C4-2B (cell line): Measurements from ENCODE around the gene CALD1.

Experiments
- CTCF ChIP-seq: fragments of 450-650 bp; conservative IDR thresholded peaks from 2 replicates; pipeline ENCODE4 v1.5.1; 2017; ENCODE audit warnings: mild to moderate bottlenecking
- ZFX ChIP-seq: fragments of 450-650 bp; IDR thresholded peaks from 2 replicates; pipeline ENCODE4 v1.6.1; 2017

DNA sequence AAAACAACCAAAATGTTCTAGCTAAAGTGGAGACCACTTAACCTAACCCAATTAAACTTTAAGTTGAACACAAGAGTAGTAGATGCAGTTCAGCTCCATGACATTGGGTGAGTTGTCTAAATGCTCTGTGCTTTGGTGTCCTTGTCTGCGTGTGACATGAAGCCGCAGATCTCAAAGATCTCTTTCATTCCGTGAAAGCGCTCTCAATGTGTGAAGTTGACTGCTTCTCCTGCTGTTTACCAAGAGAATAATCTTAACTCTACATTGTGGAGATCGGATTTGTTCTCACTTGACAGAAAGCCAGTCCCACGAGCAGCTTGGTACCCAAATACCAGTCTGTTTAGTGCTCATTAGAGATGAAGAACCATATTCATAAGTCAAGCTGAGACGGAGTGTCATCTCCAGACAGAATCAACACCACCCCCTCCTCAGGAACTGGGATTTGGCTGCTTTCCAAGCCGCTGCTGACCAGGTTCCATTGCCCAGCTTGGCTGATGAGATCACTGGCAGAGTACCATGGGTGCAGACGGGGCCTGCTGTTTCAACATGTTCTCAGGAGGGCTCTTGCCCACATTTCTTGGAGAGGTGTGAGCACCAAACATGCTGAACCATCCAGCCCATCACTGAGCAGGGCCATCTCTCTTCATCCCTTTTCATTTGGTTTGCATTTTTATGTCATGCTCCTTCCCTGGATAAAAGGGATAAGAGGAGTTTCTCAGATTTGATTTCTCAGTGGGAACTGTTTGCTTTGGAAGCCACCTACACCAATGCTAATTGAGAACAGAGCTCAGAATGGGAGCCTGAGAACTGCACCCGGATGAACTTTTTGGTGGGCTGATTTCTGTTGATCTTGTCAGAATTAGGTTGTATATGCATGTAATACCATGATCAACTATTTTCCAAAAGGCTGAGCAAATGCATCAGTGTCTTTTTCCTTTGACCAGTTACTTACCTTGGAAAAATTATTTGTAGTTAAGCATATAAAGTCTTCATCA, 111.1 kb downstream of the CALD1 start:
- TF ChIP-seq CTCF (no peak), ZFX (no peak)
